Panc1 (cell line): ENCODE results near the gene PARD3. TPM values are rescaled to one million over a fixed set of nuclear protein-coding genes. Genes with fewer than 3 reads are reported as not detected.

Experiments
- ATAC-seq: fragments of 200-7000 bp; cut with Tn5 transposase; 2 replicates; pipeline ENCODE4 v1.9.1; 2020; ENCODE audit warnings: mild to moderate bottlenecking, moderate library complexity
- BruUV-seq: library from RNA; stranded (reverse); fragments of 400-500 nt; replicated peaks from 2 replicates; lab custom pipeline; 2021; lab: Mats Ljungman, UMichigan
- CTCF ChIA-PET: fragments of 300-600 bp; sonication (Branson Sonifier 250); formaldehyde crosslinking; loops from one replicate; lab custom pipeline; 2022; ENCODE audit warnings: antibody characterized with exemption; lab: Charles Lee
- POLR2A ChIA-PET: fragments of 300-600 bp; sonication (Branson Sonifier 250); formaldehyde crosslinking; loops from one replicate; lab custom pipeline; 2022; ENCODE audit warnings: antibody characterized with exemption; lab: Charles Lee
- DNase-seq: peaks from one replicate; pipeline ENCODE4 v3.0.0-alpha.2; 2010; ENCODE audit warnings: low read depth, low spot score
- H3K27ac ChIP-seq: 2 replicates; pipeline ENCODE4 v1.5.1; 2011; ENCODE audit warnings: mild to moderate bottlenecking, low read length, inconsistent platforms
- H3K27me3 ChIP-seq: fragments of 200-500 bp; sonication (Bioruptor generic); 2 replicates; pipeline ENCODE4 v1.6.0; 2014; ENCODE audit warnings: low read length, inconsistent platforms; ENCODE audit not compliant: control insufficient read depth, insufficient read depth
- H3K36me3 ChIP-seq: fragments of 200-500 bp; sonication (Bioruptor generic); 2 replicates; pipeline ENCODE4 v1.5.1; 2014; ENCODE audit warnings: inconsistent platforms, mild to moderate bottlenecking, low read length, moderate library complexity; ENCODE audit not compliant: control insufficient read depth, insufficient read depth
- H3K4me1 ChIP-seq: 2 replicates; pipeline ENCODE4 v1.5.1; 2011; ENCODE audit warnings: inconsistent platforms, mild to moderate bottlenecking, low read length, moderate library complexity; ENCODE audit not compliant: control insufficient read depth, insufficient read depth
- H3K4me3 ChIP-seq, 2 experiments: 2 replicates each; pipeline ENCODE4 v1.5.1; 2011 to 2012; ENCODE audit warnings: low read depth in 2 of 2, low read length in 2 of 2, mild to moderate bottlenecking in 2 of 2, inconsistent platforms in 1 of 2, moderate library complexity in 1 of 2
- H3K9me3 ChIP-seq: fragments of 200-500 bp; sonication (Bioruptor generic); 2 replicates; pipeline ENCODE4 v1.5.1; 2014; ENCODE audit warnings: low read depth, mild to moderate bottlenecking, inconsistent platforms, low read length, moderate library complexity; ENCODE audit not compliant: control insufficient read depth, insufficient read depth
- POLR2AphosphoS5 ChIP-seq: IDR thresholded peaks from 2 replicates; pipeline ENCODE4 v1.6.1; 2012; ENCODE audit warnings: mild to moderate bottlenecking, low read depth, low read length, moderate library complexity
- SIN3A ChIP-seq: IDR thresholded peaks from 2 replicates; pipeline ENCODE4 v1.6.1; 2012; ENCODE audit warnings: low read depth, mild to moderate bottlenecking, low read length, moderate library complexity, borderline replicate concordance; ENCODE audit not compliant: insufficient read depth
- TCF7L2 ChIP-seq: IDR thresholded peaks from 2 replicates; pipeline ENCODE4 v1.6.1; 2011; ENCODE audit warnings: mild to moderate bottlenecking, low read depth, low read length, inconsistent platforms
- in situ Hi-C: cut with HindIII; loops from 2 replicates; pipeline ENCODE4 v1.10.0; 2016; ENCODE audit warnings: low sequenced_read_pairs, low pct_unique_long_range_greater_than_20kb
- intact Hi-C: fragments of 100-400 bp; cut with micrococcal nuclease; formaldehyde crosslinking; loops from one replicate; pipeline ENCODE4 v1.10.0; 2022; ENCODE audit not compliant: unreplicated experiment
- total RNA-seq: library from RNA; stranded (reverse); gene quantifications from one replicate; pipeline ENCODE4 v1.2.1, GENCODE V29; 2021; ENCODE audit not compliant: unreplicated experiment
- TF ChIP-seq, protein P1 (sequence below): fragments of 450-650 bp; IDR thresholded peaks from 2 replicates; pipeline ENCODE4 v1.5.1; 2017; ENCODE audit warnings: mild to moderate bottlenecking
- TF ChIP-seq, protein P2 (sequence below), 2 experiments: IDR thresholded peaks; 2 replicates each; pipeline ENCODE4 v1.6.1; 2011 to 2012; ENCODE audit warnings: low read depth in 2 of 2, control low read depth in 1 of 2, low read length in 1 of 2, mild to moderate bottlenecking in 1 of 2, moderate library complexity in 1 of 2; ENCODE audit not compliant: insufficient read depth in 1 of 2

Gene PARD3
- total RNA-seq, 1 experiment from 2014 or later, result 29.8 TPM

DNA sequence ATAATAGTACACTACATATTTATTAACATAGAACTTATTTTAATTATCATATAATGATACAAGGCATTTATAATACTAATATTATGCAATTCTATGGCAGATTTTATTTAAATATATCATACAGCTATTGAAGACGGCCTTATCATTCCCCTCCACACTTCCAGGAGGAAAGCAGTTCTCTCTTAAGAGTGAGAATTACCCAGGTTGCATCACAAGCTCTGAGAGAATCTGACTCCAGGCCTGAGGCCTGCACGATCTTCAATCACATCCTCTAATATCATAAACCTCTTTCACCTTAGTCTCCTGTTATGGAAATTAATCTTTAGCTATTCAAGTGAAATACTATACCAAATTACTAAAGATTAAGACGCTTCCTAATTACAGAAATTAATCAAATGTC is 564.4 kb downstream of the PARD3 start:
- H3K36me3 ChIP-seq, result no peaks in the 10 kb centered on the region
- H3K4me3 ChIP-seq, result no peak overlapping the region
- in situ Hi-C loops (no loop called here), intact Hi-C loops (no loop called here)
- no TSS peak for BruUV-seq
- CTCF ChIA-PET, result no interaction called here
- TF ChIP-seq, protein P1, sequence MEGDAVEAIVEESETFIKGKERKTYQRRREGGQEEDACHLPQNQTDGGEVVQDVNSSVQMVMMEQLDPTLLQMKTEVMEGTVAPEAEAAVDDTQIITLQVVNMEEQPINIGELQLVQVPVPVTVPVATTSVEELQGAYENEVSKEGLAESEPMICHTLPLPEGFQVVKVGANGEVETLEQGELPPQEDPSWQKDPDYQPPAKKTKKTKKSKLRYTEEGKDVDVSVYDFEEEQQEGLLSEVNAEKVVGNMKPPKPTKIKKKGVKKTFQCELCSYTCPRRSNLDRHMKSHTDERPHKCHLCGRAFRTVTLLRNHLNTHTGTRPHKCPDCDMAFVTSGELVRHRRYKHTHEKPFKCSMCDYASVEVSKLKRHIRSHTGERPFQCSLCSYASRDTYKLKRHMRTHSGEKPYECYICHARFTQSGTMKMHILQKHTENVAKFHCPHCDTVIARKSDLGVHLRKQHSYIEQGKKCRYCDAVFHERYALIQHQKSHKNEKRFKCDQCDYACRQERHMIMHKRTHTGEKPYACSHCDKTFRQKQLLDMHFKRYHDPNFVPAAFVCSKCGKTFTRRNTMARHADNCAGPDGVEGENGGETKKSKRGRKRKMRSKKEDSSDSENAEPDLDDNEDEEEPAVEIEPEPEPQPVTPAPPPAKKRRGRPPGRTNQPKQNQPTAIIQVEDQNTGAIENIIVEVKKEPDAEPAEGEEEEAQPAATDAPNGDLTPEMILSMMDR, result no peak
- TF ChIP-seq POLR2AphosphoS5 (no peak), SIN3A (no peak), TCF7L2 (no peak)
- TF ChIP-seq, protein P2, sequence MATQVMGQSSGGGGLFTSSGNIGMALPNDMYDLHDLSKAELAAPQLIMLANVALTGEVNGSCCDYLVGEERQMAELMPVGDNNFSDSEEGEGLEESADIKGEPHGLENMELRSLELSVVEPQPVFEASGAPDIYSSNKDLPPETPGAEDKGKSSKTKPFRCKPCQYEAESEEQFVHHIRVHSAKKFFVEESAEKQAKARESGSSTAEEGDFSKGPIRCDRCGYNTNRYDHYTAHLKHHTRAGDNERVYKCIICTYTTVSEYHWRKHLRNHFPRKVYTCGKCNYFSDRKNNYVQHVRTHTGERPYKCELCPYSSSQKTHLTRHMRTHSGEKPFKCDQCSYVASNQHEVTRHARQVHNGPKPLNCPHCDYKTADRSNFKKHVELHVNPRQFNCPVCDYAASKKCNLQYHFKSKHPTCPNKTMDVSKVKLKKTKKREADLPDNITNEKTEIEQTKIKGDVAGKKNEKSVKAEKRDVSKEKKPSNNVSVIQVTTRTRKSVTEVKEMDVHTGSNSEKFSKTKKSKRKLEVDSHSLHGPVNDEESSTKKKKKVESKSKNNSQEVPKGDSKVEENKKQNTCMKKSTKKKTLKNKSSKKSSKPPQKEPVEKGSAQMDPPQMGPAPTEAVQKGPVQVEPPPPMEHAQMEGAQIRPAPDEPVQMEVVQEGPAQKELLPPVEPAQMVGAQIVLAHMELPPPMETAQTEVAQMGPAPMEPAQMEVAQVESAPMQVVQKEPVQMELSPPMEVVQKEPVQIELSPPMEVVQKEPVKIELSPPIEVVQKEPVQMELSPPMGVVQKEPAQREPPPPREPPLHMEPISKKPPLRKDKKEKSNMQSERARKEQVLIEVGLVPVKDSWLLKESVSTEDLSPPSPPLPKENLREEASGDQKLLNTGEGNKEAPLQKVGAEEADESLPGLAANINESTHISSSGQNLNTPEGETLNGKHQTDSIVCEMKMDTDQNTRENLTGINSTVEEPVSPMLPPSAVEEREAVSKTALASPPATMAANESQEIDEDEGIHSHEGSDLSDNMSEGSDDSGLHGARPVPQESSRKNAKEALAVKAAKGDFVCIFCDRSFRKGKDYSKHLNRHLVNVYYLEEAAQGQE (IDR thresholded peaks at IDR 0.05; ENCODE audit: insufficient read depth in 1 of 2, low read depth in 2 of 2, low read length in 1 of 2), result no peak
- no peaks in the 10 kb centered on the region for H3K27me3 ChIP-seq
- POLR2A ChIA-PET, result interaction anchor here (0.6 kb wide), 1 partner anchor 930 kb away, joined by 10 read pairs; no protein-coding TSS in a partner anchor
- ATAC-seq (no peak), DNase-seq (no peak)
- no peaks in the 10 kb centered on the region for H3K9me3 ChIP-seq
- no peak overlapping the region for H3K27ac ChIP-seq
- H3K4me1 ChIP-seq, result no peaks in the 10 kb centered on the region

DNA sequence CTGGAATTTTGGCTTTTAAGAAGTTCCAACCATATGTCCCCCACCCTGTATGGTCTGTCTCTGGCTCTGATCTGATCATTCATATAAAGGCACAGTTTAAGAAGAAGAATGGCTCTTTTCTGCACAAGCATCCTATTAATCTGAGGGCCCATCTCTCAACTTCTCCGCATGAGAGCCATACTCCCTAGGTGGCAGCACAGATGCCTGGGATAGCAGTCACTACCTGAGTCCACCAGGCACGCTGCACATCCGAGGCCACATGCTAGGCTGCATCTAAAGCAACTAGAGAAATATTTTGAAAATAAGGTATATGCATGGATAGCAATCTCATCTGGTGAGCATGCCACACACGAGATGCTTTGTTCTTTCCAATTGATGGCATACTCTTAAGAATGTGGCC is 565.5 kb downstream of the PARD3 start:
- intact Hi-C loops, result no loop called here
- DNase-seq (no peak), ATAC-seq (no peak)
- no TSS peak for BruUV-seq
- no peaks in the 10 kb centered on the region for H3K9me3 ChIP-seq
- no peaks in the 10 kb centered on the region for H3K4me1 ChIP-seq
- H3K36me3 ChIP-seq, result no peaks in the 10 kb centered on the region
- TF ChIP-seq POLR2AphosphoS5, result no peak
- TF ChIP-seq, protein P1, result peak; percentile 48
- ChIA-PET POLR2A (no interaction called here), CTCF (no interaction called here)
- in situ Hi-C loops, result no loop called here
- H3K27me3 ChIP-seq, result no peaks in the 10 kb centered on the region
- no peak overlapping the region for H3K27ac ChIP-seq
- no peak overlapping the region for H3K4me3 ChIP-seq
